ENCODE measurements around the gene ITGB6.

Gene ITGB6

DNA sequence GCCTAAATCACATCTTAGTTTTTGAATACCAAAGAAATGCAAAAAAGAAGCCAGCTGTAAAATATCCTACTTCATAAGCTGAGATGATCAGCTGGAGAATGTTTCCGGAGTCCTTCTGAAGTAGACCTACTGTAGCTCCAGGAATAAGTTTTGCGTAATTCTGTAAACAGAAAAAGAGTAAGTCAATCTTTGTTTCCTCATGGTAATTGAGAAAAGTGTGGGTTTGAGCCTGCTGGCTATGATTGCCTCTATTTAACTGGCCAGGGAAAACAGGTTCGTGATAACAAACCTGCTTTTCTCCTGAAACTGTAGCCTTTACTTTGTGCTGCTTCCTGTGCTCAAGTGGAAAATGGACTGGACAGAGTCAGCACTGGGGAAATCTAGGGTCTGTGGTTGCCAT lies 58.2 kb downstream of the ITGB6 start:
- no peak for TF ChIP-seq TOX (CRISPR knock-in tag; IDR thresholded peaks at IDR 0.05; ENCODE audit: borderline replicate concordance)
- no peak for TF ChIP-seq ESRRG (CRISPR knock-in tag; IDR thresholded peaks at IDR 0.05)
- no peak for TF ChIP-seq PPARA (CRISPR knock-in tag; IDR thresholded peaks at IDR 0.05; ENCODE audit: borderline replicate concordance)
- no peak for TF ChIP-seq CSDC2 (CRISPR knock-in tag; IDR thresholded peaks at IDR 0.05)
- TF ChIP-seq, protein P1, sequence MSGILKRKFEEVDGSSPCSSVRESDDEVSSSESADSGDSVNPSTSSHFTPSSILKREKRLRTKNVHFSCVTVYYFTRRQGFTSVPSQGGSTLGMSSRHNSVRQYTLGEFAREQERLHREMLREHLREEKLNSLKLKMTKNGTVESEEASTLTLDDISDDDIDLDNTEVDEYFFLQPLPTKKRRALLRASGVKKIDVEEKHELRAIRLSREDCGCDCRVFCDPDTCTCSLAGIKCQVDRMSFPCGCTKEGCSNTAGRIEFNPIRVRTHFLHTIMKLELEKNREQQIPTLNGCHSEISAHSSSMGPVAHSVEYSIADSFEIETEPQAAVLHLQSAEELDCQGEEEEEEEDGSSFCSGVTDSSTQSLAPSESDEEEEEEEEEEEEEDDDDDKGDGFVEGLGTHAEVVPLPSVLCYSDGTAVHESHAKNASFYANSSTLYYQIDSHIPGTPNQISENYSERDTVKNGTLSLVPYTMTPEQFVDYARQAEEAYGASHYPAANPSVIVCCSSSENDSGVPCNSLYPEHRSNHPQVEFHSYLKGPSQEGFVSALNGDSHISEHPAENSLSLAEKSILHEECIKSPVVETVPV (CRISPR knock-in tag; IDR thresholded peaks at IDR 0.05): no peak
- TF ChIP-seq ZNF70 (CRISPR knock-in tag; IDR thresholded peaks at IDR 0.05): no peak
- no peak for TF ChIP-seq SNAI2 (CRISPR knock-in tag; IDR thresholded peaks at IDR 0.05)
- TF ChIP-seq, protein P2, sequence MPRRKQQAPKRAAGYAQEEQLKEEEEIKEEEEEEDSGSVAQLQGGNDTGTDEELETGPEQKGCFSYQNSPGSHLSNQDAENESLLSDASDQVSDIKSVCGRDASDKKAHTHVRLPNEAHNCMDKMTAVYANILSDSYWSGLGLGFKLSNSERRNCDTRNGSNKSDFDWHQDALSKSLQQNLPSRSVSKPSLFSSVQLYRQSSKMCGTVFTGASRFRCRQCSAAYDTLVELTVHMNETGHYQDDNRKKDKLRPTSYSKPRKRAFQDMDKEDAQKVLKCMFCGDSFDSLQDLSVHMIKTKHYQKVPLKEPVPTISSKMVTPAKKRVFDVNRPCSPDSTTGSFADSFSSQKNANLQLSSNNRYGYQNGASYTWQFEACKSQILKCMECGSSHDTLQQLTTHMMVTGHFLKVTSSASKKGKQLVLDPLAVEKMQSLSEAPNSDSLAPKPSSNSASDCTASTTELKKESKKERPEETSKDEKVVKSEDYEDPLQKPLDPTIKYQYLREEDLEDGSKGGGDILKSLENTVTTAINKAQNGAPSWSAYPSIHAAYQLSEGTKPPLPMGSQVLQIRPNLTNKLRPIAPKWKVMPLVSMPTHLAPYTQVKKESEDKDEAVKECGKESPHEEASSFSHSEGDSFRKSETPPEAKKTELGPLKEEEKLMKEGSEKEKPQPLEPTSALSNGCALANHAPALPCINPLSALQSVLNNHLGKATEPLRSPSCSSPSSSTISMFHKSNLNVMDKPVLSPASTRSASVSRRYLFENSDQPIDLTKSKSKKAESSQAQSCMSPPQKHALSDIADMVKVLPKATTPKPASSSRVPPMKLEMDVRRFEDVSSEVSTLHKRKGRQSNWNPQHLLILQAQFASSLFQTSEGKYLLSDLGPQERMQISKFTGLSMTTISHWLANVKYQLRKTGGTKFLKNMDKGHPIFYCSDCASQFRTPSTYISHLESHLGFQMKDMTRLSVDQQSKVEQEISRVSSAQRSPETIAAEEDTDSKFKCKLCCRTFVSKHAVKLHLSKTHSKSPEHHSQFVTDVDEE (CRISPR knock-in tag; IDR thresholded peaks at IDR 0.05): no peak
- no peak for TF ChIP-seq ZNF565 (CRISPR knock-in tag; conservative IDR thresholded peaks at IDR 0.05; ENCODE audit: low read depth)
- TF ChIP-seq ZFP30 (CRISPR knock-in tag; IDR thresholded peaks at IDR 0.05): no peak

DNA sequence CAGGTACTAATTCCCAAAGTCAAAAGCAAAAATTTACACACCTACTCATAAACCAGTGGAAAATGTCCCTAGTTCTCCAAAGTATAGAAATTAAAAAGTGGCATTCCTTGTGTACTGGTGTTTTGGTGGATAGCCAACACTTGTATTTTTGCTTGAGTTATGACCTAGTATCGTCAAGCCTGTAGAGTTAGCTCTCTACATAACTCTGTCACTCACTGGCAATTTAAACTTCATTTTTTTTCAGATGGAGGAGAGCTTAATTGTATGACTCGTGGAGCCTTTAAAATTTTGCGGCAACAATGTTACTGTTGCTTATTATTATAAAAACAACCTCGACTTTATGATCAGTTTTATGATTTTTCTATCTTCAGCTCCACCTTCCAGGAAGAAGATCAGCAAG lies 58.7 kb downstream of the ITGB6 start:
- peak; percentile 57 for ATAC-seq
- TF ChIP-seq OSR1 (CRISPR knock-in tag; IDR thresholded peaks at IDR 0.05) (no peak), TCF4 (CRISPR knock-in tag; IDR thresholded peaks at IDR 0.05; ENCODE audit: borderline replicate concordance) (no peak), ARNTL (CRISPR knock-in tag; IDR thresholded peaks at IDR 0.05; ENCODE audit: borderline replicate concordance, low read depth) (no peak), ESRRG (CRISPR knock-in tag; IDR thresholded peaks at IDR 0.05) (no peak), CSDC2 (CRISPR knock-in tag; IDR thresholded peaks at IDR 0.05) (no peak), ZC3H10 (CRISPR knock-in tag; IDR thresholded peaks at IDR 0.05) (no peak), GLIS3 (CRISPR knock-in tag; IDR thresholded peaks at IDR 0.05) (no peak), BACH2 (CRISPR knock-in tag; IDR thresholded peaks at IDR 0.05; ENCODE audit: borderline replicate concordance) (no peak), ZFP3 (CRISPR knock-in tag; IDR thresholded peaks at IDR 0.05) (no peak), ISL1 (CRISPR knock-in tag; IDR thresholded peaks at IDR 0.05) (no peak), PPARA (CRISPR knock-in tag; IDR thresholded peaks at IDR 0.05; ENCODE audit: borderline replicate concordance) (no peak), TOX (CRISPR knock-in tag; IDR thresholded peaks at IDR 0.05; ENCODE audit: borderline replicate concordance) (no peak)
- TF ChIP-seq, protein P3, sequence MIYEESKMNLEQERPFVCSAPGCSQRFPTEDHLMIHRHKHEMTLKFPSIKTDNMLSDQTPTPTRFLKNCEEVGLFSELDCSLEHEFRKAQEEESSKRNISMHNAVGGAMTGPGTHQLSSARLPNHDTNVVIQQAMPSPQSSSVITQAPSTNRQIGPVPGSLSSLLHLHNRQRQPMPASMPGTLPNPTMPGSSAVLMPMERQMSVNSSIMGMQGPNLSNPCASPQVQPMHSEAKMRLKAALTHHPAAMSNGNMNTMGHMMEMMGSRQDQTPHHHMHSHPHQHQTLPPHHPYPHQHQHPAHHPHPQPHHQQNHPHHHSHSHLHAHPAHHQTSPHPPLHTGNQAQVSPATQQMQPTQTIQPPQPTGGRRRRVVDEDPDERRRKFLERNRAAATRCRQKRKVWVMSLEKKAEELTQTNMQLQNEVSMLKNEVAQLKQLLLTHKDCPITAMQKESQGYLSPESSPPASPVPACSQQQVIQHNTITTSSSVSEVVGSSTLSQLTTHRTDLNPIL (CRISPR knock-in tag; IDR thresholded peaks at IDR 0.05; ENCODE audit: low read depth): no peak
- TF ChIP-seq, protein P1 (CRISPR knock-in tag; IDR thresholded peaks at IDR 0.05): no peak
- TF ChIP-seq, protein P4, sequence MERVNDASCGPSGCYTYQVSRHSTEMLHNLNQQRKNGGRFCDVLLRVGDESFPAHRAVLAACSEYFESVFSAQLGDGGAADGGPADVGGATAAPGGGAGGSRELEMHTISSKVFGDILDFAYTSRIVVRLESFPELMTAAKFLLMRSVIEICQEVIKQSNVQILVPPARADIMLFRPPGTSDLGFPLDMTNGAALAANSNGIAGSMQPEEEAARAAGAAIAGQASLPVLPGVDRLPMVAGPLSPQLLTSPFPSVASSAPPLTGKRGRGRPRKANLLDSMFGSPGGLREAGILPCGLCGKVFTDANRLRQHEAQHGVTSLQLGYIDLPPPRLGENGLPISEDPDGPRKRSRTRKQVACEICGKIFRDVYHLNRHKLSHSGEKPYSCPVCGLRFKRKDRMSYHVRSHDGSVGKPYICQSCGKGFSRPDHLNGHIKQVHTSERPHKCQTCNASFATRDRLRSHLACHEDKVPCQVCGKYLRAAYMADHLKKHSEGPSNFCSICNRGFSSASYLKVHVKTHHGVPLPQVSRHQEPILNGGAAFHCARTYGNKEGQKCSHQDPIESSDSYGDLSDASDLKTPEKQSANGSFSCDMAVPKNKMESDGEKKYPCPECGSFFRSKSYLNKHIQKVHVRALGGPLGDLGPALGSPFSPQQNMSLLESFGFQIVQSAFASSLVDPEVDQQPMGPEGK (CRISPR knock-in tag; IDR thresholded peaks at IDR 0.05; ENCODE audit: borderline replicate concordance): no peak
- TF ChIP-seq, protein P5, sequence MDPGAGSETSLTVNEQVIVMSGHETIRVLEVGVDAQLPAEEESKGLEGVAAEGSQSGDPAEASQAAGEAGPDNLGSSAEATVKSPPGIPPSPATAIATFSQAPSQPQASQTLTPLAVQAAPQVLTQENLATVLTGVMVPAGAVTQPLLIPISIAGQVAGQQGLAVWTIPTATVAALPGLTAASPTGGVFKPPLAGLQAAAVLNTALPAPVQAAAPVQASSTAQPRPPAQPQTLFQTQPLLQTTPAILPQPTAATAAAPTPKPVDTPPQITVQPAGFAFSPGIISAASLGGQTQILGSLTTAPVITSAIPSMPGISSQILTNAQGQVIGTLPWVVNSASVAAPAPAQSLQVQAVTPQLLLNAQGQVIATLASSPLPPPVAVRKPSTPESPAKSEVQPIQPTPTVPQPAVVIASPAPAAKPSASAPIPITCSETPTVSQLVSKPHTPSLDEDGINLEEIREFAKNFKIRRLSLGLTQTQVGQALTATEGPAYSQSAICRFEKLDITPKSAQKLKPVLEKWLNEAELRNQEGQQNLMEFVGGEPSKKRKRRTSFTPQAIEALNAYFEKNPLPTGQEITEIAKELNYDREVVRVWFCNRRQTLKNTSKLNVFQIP (CRISPR knock-in tag; IDR thresholded peaks at IDR 0.05; ENCODE audit: borderline replicate concordance, low read depth): no peak

More for the DNA sequence above, 58.2 kb downstream of the ITGB6 start:
- no peak for ATAC-seq
